Measurements from ENCODE around the gene NPC2.

The NPC2 gene

DNA sequence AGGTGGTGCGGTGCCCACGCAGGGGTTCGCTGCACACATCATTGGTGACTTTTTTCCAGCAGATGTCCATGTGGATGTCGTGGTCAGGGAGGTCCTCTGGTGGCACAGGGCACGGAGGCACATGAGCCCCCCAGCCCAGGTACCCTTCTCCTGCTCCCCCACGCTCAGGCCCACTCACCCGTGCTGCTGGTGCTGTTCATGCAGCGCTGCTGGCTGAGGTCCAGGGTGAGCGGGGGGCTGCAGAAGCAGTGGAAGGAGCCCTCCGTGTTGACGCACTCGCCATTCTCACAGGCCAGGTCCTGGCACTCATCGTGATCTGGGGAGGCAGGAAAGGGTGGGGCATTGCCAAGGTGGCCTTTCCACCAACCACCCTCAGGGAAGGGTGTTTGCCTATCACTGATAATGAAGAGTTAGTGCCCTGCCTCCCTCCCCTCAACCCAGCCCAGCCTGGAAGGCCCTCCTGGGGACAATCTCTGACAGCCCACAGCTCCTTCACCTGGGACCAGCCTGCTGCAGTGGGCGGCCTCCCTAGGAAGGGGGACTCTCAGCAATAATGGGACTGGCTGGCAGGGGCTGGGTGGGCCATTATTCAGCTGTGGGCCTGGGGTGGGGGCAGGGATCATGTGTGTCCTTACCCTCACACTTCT is 10.3 kb upstream of the NPC2 start:
- DNase-seq (ENCODE audit: low read depth in 2 of 2): no peak

DNA sequence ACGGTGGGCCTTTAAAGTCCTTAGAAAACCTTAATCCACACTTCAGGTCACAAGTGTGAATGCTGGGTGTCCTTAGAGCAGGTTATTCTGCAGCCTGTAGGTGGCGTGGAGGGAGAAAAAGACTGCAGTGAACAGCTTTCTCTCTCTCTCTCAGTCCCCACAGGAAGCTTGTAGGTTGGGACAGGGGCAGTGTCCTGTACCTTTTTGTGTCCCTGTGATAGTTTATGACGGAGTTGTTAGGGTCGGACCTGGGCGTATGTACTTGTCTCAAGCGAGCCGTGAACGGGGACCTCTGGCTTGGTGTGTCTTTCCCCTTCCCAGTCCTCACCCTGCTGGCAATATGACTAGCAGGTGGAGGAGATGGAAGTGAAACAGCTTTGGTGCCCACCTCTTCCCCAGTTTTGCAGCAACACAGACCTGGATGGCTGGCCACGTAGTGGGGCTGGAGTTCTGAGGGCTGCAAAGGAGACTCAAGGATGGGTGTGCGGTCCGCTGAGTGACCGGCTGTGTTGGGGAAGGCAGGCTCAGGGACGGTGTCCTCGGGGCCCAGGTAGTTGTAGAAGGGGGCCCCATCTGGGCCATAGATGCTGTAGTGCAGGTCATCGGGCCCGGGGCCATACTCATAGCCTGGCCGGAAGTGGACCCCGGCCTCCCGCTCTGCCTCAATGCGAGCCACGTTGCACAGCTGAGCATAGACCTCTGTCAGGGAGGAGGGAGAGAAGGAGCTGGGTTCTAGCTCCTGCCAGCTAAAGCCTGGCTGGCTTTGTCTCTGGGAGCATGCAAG is 9.3 kb upstream of the NPC2 start:
- no peak for DNase-seq (ENCODE audit: low read depth in 2 of 2)

DNA sequence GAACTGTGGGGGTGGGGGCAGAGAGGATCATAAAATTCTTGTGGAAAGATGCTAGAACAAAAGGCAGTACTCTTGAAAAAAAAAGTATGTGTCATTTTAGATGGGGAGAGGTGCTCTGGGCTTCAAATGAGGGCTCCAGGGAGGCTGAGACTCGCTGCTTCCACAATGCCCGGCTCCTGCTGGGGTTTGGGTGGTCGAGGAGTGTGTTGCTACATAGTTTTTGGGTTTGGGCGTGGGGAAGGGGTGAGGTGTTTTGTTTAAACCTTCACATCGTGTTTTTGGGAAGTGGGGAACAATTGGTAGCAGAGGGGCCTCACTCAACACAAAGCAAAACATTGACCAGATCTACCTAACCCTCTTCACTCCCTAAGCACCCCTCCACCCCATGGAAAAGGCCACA is 8.6 kb upstream of the NPC2 start:
- DNase-seq (ENCODE audit: low read depth in 2 of 2): no peak

DNA sequence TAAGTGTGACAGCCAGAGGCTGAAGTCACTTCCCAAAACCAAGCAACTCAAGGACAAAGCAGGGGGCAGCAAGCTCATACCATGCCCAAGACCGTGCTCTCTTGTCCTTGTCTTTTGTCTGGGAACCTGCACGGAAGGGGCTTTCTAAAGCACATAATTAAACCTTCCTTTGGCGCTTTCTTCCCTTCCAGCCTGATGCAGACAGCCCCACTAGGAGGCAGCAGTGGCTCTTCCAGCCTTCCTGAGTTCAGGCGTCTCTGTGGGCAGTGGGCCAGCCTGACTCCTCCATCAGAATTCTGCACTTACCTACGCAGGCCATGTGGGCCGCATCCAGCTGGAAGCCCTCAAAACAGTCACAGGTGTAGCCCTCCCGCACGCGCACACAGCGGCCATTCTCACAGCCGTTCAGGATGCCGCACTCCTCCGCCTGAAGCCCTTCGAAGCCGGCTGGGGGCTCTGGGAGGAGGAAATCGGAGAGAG is 8.1 kb upstream of the NPC2 start:
- DNase-seq (ENCODE audit: low read depth in 2 of 2): no peak

DNA sequence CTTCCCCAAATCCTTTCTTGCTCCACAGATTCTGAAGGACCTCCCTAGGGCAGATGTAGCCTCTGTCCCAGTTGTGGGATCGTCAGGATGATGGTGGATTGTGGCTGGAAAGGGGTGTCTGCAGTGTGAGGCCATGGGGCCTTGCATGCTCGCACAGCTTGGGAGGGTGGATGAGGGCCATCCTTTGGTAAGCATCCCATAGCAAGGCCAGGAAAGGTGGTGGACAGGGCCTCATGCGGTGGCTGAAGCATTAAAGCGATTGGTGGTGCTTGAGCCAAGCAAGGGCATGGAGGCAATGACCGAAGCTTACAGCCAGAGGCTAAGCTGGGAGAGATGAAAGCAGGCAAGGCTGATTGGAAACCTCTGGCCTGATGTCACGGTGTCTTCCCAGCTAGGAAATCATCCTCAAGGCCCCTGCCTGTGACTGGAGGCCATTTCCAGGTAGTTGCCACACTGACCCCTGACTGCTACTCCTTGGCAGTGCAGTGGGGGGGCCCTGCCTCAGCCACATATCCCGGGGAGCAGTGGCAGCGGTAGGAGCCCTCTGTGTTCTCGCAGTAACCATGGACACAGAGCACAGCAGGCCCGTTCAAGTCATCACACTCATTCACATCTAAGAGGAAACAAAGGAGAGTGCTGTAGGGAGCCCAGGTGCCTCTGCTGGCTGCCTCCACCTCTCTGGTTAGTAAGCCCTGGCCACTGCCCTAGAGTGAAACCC is 7.5 kb upstream of the NPC2 start:
- DNase-seq (ENCODE audit: low read depth in 2 of 2): no peak

DNA sequence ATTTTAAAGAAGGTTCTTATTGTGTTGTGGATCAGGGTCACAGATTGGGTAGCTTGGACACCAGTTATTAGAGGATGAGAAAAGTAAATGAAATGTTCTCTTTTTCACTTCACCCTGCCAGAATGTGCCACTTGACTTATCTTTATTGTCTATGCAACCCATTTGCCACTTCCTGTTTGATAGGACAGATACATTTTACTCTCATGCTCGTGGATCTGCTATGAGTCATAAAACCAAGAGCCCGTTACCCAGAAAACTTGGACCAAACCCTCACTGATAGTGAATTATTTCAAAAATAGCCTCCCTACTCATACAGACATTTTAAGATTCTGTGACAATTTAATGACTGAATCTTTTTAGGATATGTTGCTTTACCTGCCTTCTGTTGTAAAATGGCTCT is 2.3 kb upstream of the NPC2 start:
- DNase-seq (ENCODE audit: low read depth in 2 of 2): no peak

DNA sequence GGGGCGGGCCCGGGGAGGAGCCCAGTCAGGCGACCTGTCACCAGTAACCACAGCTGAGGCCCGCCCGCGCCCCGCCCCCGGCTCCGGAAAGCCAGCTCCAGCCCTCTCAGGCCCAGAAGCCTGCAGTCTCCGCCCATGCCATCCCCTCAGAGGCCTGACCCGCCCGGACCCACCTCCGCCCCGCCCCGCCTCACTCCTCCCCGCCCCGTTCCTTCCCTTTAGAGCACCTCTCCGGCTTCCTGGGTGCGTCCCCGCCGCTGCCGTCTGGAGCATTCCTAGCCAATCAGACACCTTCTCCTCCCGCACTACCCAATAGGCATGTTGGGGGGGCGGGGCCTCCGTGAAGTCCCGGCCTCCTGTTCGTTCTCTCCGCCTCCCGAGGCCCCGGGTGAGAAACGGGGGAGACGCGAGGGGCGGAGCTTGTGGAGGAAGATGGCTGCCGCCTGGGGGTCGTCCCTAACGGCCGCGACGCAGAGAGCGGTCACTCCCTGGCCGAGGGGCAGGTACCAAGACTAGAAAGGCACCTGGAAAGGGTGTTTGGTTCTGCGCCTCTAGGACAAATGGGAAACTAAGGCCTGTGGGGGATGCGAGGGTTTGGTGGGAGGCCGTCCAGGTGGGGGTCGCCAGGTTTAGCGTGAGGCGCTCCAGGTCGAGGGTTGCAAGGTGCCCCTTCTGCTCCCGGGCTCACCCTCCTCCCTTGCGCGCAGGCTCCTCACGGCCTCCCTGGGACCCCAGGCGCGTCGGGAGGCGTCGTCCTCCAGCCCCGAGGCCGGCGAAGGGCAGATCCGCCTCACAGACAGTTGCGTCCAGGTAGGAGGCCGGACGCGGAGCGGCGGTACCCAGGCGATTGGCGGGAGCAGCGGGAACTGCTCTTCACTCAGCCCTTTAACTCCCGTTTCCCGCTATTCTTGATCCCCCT is 497 bp upstream of the NPC2 start, which contains the start of gene ISCA2:
Gene ISCA2, plus strand, starts transcription at position 423 of the 919 bp plus-strand sequence. Its CDS starts 10 bp downstream, at position 433.
- peak; percentile 99 to 100 for DNase-seq (ENCODE audit: low read depth in 2 of 2)

DNA sequence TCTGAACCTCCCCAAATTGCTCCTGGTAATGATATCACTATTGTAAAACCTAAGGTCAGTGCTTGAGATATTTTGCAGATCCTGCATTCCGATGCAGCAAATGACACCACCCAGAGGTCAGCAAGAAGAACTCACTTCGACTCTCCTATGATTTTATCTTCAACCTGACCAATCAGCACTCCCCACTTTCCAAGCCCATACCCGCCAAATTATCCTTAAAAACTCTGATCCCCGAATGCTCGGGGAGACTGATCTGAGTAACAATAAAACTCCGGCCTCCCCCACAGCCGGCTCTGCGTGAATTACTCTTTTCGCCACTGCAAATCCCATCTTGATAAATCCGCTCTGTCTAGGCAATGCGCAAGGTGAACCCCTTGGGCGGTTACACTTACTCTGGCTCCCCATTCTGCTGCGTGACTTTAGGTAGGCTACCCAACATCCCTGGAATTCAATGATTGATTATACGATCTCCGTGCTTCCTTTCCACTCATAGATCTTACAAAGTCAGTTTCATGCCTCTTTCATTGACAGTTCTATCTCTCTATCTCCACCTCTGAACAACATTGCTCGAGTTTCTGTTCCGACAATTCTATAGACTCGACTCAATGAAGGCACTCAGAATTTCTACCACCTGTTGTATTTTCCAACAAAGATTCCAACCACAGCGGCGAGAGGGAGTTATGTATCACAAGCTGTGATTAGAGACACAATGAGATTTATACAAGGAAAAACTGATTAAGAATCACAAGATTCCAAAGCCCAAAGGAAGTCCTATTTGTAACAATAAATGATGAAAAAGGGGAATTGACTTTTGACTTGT is 939 bp downstream of the NPC2 start:
- DNase-seq (ENCODE audit: low read depth in 2 of 2): no peak

DNA sequence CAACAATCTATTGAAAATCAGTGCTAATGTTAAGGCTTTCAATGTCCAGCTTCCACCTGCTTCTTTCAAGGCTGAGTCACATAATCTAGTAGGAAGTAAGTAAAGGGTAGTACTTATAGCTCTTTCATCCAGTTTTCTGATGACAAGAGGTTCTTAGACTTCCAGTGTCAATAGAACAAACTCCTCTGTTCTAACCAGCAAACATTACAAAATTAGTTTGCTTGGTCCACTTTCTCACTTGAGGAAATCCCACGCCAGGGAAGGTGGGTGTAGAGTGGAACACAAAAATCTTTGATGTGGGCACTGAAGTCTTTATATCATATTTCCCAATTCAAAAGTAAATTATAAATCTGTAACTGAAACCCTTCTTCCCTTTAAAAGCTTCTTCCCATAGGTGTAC is 2.6 kb downstream of the NPC2 start:
- DNase-seq (ENCODE audit: low read depth in 2 of 2): no peak

DNA sequence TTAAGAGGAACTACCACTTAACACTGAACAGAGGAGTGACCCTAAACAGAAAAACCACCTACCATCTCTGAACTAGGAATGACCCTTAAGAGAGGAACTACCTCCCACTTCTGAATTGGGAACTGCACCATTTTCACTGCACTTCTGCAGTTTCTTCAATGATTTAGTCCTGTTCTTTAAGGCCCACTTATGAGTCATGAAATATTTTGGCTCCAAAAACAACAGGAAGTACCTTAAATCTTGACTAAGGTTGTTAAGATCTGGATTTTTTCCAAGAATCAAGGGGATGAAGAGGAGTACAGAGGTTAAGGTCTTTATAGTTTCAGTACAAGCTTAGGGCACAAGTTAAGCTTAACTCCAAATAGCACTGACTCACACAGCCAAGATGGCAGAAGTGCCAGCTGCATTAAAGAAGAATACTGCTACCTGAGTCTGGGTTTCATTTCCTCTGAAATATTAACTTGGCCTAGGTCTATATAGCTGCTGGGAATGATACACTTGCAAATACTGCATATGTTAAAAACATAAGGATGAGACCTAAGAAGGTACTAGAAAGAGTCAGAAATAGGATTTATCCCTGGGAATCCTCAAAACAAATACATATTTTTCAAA is 4.2 kb downstream of the NPC2 start:
- no peak for DNase-seq (ENCODE audit: low read depth in 2 of 2)

DNA sequence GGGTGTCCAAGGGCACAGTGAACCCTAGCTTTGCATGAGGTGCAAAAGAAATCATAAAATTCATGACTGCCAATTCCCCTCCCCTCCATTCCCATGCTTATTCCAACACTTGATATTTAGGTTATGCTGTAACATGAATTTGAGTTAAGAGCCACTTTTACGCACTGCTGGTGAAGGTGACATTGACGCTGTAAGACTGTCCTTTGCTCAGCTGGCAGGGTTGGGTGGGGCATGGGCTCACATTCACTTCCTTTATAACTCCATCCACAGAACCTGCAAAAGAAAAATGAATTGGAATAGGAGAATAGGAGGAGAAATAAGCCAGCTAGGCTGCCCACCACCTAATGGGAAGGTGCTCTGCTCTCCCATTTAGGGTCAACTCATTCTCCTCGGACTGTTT is 6.9 kb downstream of the NPC2 start:
- no peak for DNase-seq (ENCODE audit: low read depth in 2 of 2)

DNA sequence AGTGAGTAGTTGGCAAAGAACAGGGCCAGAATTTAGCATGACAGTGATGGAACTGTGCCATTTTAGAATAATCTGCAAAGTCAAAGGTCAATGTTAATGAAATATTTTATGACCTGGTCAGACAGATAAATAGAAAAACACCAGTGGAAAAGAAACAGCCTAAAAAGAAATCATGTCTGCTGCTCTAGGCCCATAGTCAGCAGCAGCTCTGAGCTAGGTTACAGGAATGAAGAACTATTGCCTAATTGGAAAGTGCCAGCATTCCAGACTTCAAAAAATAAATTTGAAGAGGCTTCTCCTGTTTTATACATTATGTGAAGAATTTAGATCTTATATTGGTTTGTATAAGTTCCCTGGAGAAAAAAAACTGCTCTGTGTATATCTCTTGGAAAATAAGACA is 9.8 kb downstream of the NPC2 start:
- no peak for DNase-seq (ENCODE audit: low read depth in 2 of 2)

DNA sequence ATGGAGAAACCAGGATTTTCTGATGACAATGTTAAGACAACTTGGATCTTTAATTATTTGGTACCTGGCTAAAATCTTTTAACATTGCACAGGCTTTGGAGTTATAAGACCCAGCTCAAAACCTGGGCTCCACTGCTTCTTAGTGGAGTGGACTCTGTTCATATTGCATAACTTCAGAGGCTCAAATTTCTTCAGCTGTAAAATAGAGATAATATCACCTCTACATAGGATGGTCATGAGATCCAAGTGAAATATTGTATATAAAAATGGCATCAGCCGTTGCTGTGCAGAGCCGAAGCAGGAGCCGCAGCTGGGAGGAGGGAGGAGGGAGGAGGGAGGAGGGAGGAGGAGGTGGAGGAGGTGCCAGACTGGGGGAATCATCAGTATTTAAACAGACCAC is 10.5 kb downstream of the NPC2 start:
- no peak for DNase-seq (ENCODE audit: low read depth in 2 of 2)

DNA sequence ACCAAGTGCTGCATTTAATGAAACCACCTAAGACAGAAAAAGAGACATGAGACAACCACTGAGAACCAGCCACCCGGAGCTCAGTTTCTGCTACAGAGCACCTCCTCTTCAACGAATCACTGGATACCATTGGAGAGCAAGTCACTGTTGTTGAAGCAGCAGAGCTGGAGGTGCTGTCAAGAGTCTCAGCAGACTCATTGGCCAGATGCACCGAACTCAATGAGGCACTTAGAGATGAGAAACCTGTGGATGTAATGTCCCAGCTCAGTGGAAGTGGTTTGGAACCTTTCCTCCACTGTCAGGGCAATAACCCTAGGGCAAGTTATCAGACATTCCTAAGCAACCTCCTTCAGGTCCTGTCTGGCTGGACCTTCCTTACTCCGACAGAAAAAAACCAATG is 13.1 kb downstream of the NPC2 start:
- DNase-seq (ENCODE audit: low read depth in 2 of 2): no peak

DNA sequence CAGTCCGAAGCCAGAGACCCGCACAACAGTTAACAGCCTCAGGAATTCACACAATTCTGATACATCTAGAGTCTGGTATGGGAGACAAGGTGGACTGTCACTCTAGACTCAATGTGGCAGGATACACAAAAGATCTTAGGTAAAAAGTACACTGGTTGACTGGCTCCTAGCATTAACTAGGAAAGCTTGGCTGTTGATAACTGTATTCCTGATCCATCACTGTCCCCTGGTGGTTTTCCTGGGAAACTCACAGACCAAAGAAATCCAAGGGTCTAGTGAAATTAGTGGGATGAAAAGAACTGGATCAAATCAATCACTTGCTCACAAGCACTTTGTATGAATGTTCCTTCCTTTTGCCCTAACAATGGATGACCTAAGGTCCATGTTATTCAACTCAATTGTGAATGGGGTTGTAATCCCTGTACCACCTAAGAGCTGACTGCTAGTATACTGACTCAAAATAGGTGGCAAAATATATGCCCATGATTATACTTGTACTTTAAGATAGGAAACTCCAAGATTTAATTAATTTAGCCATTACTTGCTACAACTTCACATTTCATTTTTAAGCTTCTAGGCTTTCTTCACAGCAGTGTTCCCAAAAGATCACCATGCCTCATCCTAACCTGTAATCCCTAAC is 14.0 kb downstream of the NPC2 start:
- no peak for DNase-seq (ENCODE audit: low read depth in 2 of 2)

DNA sequence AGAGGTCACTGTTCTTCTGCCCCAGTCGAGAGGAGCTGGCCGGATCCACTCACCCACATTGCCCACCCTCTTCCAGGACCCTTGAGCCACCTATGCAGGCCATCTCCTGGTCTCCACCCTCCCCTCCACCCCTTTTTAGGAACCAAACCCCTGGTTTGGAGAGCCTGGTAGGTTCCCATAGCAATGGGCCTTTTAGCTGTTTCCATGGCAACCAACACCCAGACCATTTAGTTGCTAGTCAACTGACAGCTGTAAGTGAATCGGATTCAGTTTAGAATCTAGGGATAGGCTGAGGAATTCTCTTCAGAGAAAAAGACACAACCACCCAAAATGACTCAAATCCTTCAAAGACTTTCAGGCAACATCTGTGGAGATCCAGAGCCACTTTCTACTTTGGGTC is 16.5 kb downstream of the NPC2 start:
- no peak for DNase-seq (ENCODE audit: low read depth in 2 of 2)

DNA sequence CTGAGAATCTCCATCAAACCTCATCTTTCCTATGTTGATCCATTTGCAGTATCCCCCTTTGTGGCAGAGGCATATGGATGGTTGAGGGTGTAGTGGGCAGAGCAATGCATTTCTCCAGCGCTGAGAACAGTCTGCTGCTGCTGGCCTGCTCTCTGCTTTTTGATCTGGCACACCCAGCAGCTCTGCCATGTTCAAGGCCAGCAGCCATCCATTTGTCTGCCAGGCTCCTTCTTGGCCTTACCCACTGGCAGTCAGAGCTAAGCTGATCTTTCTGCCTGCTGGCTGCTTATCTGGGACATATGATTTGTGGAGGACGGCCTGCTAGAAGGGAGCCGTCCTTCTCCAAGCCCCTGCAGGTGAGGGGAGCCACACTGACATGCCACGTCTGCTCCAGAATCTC is 17.0 kb downstream of the NPC2 start:
- no peak for DNase-seq (ENCODE audit: low read depth in 2 of 2)

DNA sequence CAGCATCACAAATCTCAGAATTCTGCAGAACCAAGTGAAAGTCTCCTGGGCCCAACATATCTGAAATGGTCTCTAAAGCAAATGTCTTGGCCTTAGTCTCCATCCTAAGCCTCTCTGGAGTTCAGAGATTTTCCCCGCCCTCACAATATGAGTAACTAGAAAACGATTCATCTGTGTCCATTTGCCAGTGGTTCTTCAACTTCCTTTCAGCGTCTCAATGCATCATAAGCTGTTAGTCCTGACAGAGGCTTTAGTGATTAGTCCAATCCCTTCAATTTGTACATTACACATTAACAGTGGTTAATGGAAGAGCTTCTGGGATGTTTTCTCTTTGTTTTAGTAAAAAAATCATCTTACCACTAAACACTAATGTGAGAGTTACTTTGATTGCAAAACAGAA is 17.4 kb downstream of the NPC2 start:
- no peak for DNase-seq (ENCODE audit: low read depth in 2 of 2)

DNA sequence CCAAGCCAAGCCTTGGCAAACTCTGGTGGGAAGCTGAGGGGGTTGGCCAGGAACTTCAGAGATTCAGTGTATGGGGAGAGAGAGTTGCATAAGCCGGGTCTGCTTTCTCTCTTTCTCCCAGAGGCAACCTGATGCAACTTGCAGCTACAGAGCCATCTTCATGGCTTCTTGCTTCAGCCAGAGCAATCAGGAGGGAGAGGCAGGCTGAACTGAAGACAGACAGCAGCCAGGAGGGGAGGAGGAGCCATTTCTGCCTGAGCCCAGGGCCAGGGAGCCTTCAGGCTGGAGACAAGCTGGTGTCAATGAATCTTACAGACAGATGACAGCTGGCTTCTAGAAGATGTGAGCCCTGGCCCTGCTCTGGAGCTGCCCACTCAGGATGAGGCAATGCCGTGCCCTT is 18.7 kb downstream of the NPC2 start:
- no peak for DNase-seq (ENCODE audit: low read depth in 2 of 2)

DNA sequence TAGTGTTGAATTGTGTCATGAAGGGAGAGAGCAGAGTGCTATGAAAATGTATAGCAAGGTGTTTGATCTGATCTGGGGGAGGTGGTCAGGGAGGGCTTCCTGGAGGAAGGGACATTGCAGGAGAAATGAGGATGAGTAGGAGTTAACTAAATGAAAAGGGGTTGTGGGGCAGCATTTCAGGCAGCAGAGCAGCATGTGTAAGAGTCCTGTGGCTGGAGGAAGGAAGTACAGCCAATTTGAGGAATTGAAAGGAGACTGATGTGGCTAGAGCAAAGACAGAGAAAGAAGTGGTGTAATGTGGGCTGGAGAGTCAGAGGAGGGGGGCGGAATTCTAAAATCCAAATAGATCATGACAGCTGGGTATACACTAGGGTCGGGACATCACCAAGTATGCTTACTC is 20.5 kb downstream of the NPC2 start:
- no peak for DNase-seq (ENCODE audit: low read depth in 2 of 2)
